GM06990 (cell line): ENCODE data around the gene DUSP10.

Experiments used
- DNase-seq: peaks from one replicate; pipeline ENCODE4 v3.0.0-alpha.2; 2011; ENCODE audit not compliant: insufficient read length; ENCODE audit errors: extremely low read depth
- H3K27me3 ChIP-seq: replicated peaks from 2 replicates; pipeline ENCODE4 v1.6.0; 2011; ENCODE audit warnings: low read length; ENCODE audit not compliant: control insufficient read depth, insufficient read depth
- H3K36me3 ChIP-seq: 2 replicates; pipeline ENCODE4 v1.5.1; 2011; ENCODE audit warnings: low read length; ENCODE audit not compliant: control insufficient read depth, insufficient read depth
- H3K4me3 ChIP-seq: replicated peaks from 2 replicates; pipeline ENCODE4 v1.5.1; 2011; ENCODE audit warnings: low read depth, mild to moderate bottlenecking, control low read depth, low read length
- TF ChIP-seq, protein P1 (sequence below): IDR thresholded peaks from 2 replicates; pipeline ENCODE4 v1.5.1; 2011; ENCODE audit warnings: low read length, control low read depth, mild to moderate bottlenecking, inconsistent platforms; ENCODE audit not compliant: insufficient read depth, poor library complexity, severe bottlenecking

The DUSP10 gene

GRCh38 chr1:221709854-221710253, 32.0 kb downstream of the DUSP10 start:
- Histone ChIP-seq H3K4me3 (no peak overlapping the region), H3K27me3 (no peaks in the 10 kb centered on the region), H3K36me3 (peaks cover 3% of the 10 kb centered on the region)
- TF ChIP-seq, protein P1, sequence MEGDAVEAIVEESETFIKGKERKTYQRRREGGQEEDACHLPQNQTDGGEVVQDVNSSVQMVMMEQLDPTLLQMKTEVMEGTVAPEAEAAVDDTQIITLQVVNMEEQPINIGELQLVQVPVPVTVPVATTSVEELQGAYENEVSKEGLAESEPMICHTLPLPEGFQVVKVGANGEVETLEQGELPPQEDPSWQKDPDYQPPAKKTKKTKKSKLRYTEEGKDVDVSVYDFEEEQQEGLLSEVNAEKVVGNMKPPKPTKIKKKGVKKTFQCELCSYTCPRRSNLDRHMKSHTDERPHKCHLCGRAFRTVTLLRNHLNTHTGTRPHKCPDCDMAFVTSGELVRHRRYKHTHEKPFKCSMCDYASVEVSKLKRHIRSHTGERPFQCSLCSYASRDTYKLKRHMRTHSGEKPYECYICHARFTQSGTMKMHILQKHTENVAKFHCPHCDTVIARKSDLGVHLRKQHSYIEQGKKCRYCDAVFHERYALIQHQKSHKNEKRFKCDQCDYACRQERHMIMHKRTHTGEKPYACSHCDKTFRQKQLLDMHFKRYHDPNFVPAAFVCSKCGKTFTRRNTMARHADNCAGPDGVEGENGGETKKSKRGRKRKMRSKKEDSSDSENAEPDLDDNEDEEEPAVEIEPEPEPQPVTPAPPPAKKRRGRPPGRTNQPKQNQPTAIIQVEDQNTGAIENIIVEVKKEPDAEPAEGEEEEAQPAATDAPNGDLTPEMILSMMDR, result no peak
- no peak for DNase-seq

DNA sequence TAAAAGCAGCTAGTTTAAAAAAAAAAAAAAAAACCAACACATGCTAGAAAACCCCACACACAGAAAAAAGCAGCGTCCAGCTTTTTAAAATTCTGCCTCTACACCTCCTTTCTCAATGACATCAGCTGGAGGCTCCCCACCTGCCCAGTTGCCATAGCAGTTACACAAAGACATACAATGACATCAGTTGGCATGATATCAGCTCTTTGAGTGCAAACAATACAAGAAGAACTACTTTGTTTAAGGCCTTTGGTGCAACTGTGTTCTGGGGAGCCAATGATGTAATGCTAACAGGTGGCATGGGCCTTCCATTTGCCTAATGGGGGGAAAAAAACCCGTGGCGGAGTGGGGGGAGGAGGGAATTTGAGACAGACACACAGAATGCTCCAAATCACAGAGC, 32.9 kb downstream of the DUSP10 start:
- DNase-seq, result peak; percentile 71
- no peaks in the 10 kb centered on the region for H3K27me3 ChIP-seq
- H3K36me3 ChIP-seq, result peaks cover 3% of the 10 kb centered on the region
- H3K4me3 ChIP-seq, result no peak overlapping the region
- TF ChIP-seq, protein P1, result no peak

DNA sequence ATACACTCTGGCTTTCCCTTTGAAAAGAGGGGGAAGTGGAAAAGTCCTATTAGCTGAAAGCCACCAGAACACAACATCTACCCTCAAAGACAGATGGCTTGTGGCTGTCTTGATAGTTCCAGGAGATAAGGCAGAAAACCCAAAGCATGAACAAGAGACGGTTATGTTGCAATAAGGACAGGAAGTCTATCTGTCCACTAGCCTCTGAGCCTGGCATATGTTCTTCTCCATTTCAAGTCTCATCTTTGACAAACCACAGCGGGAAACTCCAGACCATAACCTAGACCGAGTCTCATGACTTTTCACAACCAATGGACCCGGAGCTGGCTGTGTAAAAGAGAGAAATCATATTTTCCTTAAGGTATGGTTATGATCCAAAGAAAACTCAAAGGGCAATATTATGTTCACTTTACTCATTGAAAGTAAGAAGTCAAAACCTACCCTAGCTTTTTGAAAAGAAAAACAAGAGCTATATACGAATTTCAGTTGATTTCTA, 33.8 kb downstream of the DUSP10 start:
- H3K36me3 ChIP-seq, result peaks cover 6% of the 10 kb centered on the region
- H3K4me3 ChIP-seq, result no peak overlapping the region
- DNase-seq, result peak; percentile 76
- TF ChIP-seq, protein P1, result no peak
- H3K27me3 ChIP-seq, result no peaks in the 10 kb centered on the region

DNA sequence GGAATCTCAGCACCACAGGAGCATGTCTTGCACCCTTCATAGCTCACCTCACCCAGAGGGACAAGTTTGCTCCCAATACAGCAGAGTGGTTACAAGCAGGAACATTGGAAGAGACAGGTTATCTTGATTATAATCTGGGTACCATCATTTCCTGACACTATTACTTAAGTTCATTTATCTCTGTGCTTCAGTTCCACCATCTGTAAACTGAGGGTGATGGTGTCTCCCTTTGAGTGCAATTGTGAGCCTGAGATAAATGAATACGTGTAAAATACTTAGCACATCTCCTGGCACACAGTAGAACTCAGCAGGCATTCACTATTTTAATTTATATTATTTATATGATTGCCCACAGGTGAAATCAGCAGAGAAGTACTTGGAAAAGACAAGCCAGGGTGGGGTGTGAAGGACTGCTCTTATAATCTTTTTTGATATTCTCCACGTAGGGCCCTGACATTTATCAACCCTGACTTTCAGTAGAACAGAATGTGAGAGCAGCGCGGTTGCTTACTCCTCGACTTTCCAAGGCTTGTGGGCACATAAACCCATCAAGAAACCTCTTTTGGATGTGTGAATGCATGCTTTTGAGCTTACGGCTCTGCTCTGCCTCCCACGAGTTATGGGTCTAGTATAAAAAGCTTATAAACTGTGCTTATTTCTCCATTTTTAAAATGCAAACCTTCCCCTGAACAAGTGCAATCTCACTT, 34.9 kb downstream of the DUSP10 start:
- no peaks in the 10 kb centered on the region for H3K27me3 ChIP-seq
- peaks cover 10% of the 10 kb centered on the region for H3K36me3 ChIP-seq
- H3K4me3 ChIP-seq, result no peak overlapping the region
- no peak for DNase-seq
- TF ChIP-seq, protein P1, result no peak

DNA sequence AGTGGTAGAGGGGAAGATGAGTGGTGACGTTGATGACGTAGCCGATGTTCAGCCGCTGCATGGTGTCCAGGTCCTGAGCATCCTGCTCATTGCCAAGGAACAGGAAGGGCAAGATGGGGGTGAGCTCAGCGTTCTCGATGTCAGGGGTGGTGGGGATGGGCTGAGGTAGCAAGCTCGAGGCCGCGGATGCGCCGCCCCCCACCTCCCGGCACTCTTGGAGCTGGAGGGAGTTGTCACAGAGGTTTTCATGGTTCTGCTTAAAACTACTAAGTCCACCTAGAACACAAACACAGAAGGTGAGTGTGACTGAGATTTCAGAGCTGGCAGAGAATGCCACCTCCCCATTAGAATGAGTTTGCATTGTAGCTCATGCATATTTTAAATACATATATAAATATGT, 35.7 kb downstream of the DUSP10 start:
- H3K27me3 ChIP-seq, result no peaks in the 10 kb centered on the region
- DNase-seq, result no peak
- peaks cover 10% of the 10 kb centered on the region for H3K36me3 ChIP-seq
- no peak overlapping the region for H3K4me3 ChIP-seq
- TF ChIP-seq, protein P1, result no peak

DNA sequence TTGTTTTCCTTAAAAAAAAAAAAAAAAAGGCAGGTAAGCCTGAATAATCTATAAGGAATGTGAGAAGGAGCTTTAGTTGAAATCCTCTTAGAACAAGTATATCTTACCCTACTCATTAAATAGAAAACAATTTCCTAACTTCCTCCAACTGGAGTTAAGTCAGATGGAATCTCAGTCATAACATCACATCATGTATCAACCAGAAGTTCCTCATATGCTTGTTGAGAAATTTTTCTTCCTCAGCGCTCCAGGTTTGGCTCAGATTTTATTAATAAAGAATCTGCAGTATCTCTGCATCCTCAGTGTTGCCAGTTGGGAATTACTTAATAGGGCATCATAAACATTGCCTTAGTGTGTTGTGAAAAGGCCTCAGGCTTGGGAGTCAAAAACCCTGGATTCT, 37.6 kb downstream of the DUSP10 start:
- Histone ChIP-seq H3K4me3 (no peak overlapping the region), H3K36me3 (peaks cover 11% of the 10 kb centered on the region), H3K27me3 (no peaks in the 10 kb centered on the region)
- no peak for DNase-seq
- TF ChIP-seq, protein P1, result no peak
